Upper lobe of left lung (tissue), 4 donors: ENCODE measurements around the gene STING1.

Experiments used
- POLR2A ChIP-seq, 4 donors: fragments of 450-650 bp; IDR thresholded peaks; one replicate each; pipeline ENCODE4 v1.5.1; 2016 to 2017; ENCODE audit warnings: antibody characterized with exemption in 4 of 4, mild to moderate bottlenecking in 2 of 4
- TF ChIP-seq, protein P1 (sequence below), 6 experiments: fragments of 450-650 bp in 4 of 6; fragments of 200-600 bp in 2 of 6; sonication (generic) in 2 of 6; IDR thresholded peaks; one replicate each; pipeline ENCODE4 v1.5.1; 2016 to 2019; ENCODE audit warnings: antibody characterized with exemption in 6 of 6

- TF ChIP-seq, protein P1, sequence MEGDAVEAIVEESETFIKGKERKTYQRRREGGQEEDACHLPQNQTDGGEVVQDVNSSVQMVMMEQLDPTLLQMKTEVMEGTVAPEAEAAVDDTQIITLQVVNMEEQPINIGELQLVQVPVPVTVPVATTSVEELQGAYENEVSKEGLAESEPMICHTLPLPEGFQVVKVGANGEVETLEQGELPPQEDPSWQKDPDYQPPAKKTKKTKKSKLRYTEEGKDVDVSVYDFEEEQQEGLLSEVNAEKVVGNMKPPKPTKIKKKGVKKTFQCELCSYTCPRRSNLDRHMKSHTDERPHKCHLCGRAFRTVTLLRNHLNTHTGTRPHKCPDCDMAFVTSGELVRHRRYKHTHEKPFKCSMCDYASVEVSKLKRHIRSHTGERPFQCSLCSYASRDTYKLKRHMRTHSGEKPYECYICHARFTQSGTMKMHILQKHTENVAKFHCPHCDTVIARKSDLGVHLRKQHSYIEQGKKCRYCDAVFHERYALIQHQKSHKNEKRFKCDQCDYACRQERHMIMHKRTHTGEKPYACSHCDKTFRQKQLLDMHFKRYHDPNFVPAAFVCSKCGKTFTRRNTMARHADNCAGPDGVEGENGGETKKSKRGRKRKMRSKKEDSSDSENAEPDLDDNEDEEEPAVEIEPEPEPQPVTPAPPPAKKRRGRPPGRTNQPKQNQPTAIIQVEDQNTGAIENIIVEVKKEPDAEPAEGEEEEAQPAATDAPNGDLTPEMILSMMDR (IDR thresholded peaks at IDR 0.05): no peak
- TF ChIP-seq POLR2A (IDR thresholded peaks at IDR 0.05): no peak
Observed at GRCh38 chr5:139438707-139439012, 43.9 kb downstream of the STING1 start.
